ENCODE results near the gene NOX5. TPM values are rescaled to one million over a fixed set of nuclear protein-coding genes. Genes with fewer than 3 reads are reported as not detected.

Gene NOX5
- total RNA-seq, 1 donor from 2014 or later, result not detected

DNA sequence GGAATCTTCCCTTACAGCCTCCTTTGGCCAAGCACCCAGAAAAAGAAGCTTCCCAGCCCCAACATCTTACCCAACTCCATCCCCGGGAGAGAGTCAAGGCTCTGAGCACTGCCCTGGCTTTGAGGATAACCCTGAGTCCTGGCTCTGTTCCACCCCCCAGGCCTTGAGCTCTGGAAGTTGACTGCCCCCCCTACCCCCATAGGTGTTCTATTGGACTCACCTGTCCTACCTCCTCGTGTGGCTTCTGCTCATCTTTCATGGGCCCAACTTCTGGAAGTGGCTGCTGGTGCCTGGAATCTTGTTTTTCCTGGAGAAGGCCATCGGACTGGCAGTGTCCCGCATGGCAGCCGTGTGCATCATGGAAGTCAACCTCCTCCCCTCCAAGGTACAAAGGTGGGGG, 22.3 kb downstream of the NOX5 start:
- H3K4me3 ChIP-seq, result no peak overlapping the region
- peaks cover 61% of the 10 kb centered on the region for H3K27me3 ChIP-seq (ENCODE audit: low read depth)
- no peaks in the 10 kb centered on the region for H3K9me3 ChIP-seq (replicated peaks)
- peaks cover 1% of the 10 kb centered on the region for H3K4me1 ChIP-seq
- intact Hi-C loops (cut with micrococcal nuclease), result no loop called here
- no peaks in the 10 kb centered on the region for H3K36me3 ChIP-seq
- DNase-seq, result no peak
- TF ChIP-seq, protein P1, sequence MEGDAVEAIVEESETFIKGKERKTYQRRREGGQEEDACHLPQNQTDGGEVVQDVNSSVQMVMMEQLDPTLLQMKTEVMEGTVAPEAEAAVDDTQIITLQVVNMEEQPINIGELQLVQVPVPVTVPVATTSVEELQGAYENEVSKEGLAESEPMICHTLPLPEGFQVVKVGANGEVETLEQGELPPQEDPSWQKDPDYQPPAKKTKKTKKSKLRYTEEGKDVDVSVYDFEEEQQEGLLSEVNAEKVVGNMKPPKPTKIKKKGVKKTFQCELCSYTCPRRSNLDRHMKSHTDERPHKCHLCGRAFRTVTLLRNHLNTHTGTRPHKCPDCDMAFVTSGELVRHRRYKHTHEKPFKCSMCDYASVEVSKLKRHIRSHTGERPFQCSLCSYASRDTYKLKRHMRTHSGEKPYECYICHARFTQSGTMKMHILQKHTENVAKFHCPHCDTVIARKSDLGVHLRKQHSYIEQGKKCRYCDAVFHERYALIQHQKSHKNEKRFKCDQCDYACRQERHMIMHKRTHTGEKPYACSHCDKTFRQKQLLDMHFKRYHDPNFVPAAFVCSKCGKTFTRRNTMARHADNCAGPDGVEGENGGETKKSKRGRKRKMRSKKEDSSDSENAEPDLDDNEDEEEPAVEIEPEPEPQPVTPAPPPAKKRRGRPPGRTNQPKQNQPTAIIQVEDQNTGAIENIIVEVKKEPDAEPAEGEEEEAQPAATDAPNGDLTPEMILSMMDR (IDR thresholded peaks at IDR 0.05; ENCODE audit: borderline replicate concordance), result no peak
- no peak overlapping the region for H3K27ac ChIP-seq (replicated peaks)

DNA sequence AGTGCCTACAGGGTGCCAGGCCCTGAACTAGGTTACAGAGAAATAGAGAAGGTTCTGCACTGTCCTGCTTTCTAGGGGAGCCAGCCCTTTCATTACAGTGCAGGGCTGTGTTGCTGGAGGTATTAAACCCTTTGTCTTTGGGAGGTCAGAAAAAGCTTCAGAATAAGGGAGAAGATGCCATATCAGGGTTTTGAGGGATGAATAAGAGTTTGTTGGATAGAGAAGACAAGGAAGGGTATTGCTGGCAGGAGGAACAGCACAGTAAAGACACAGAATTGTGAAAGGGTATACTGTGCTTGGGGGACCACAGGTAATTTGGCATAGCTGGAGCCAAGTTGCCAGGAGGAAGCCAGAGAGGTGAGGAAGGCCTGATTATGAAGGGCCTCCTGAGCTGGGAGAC, 23.0 kb downstream of the NOX5 start:
- TF ChIP-seq, protein P1 (IDR thresholded peaks at IDR 0.05; ENCODE audit: borderline replicate concordance), result no peak
- Histone ChIP-seq H3K4me3 (no peak overlapping the region), H3K27ac (replicated peaks) (no peak overlapping the region), H3K4me1 (no peaks in the 10 kb centered on the region), H3K36me3 (no peaks in the 10 kb centered on the region), H3K27me3 (ENCODE audit: low read depth) (peaks cover 55% of the 10 kb centered on the region), H3K9me3 (replicated peaks) (no peaks in the 10 kb centered on the region)
- DNase-seq, result no peak
- intact Hi-C loops (cut with micrococcal nuclease), result no loop called here

DNA sequence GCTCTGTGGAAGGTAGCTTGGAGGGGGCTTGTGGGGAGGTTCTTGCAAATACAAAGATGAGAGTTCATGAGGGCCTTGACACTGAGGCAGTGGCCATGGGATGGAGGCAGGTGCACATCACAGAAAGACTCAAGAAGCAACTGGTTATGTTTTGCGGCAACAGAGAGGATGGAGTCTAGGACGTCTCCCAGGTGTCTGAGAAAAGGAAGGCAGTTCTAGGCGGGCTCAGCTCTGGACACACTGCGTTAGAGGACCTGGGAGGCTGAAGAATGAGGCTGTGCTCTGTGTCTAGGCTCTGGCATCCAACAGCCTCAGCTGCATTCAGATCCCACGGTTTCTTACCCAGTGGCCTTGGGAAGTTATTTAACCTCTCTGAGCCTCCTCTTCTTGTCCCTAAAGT, 23.5 kb downstream of the NOX5 start:
- Histone ChIP-seq H3K4me1 (no peaks in the 10 kb centered on the region), H3K36me3 (no peaks in the 10 kb centered on the region), H3K27me3 (ENCODE audit: low read depth) (peaks cover 50% of the 10 kb centered on the region), H3K27ac (replicated peaks) (no peak overlapping the region), H3K4me3 (no peak overlapping the region), H3K9me3 (replicated peaks) (no peaks in the 10 kb centered on the region)
- intact Hi-C loops (cut with micrococcal nuclease), result no loop called here
- no peak for DNase-seq
- TF ChIP-seq, protein P1 (IDR thresholded peaks at IDR 0.05; ENCODE audit: borderline replicate concordance), result no peak

DNA sequence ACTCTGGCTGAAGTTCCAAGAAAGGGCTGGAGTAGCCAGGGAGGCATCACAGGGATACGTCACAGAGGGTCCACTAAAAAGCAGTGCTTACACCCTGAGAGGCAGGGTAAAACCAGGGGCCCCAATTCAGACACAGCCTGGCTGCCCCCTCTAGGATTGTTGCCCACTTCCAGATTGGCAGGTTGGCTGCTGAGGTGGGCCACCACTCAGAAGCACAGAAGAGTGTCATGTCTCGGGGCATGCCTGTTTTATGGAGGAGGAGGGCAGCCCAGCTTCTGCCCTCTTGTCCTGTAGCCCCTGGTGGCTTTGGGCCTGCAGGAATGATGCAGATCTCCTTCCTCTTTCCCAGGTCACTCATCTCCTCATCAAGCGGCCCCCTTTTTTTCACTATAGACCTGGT, 24.0 kb downstream of the NOX5 start:
- TF ChIP-seq, protein P1 (IDR thresholded peaks at IDR 0.05; ENCODE audit: borderline replicate concordance), result no peak
- Histone ChIP-seq H3K27ac (replicated peaks) (no peak overlapping the region), H3K9me3 (replicated peaks) (no peaks in the 10 kb centered on the region), H3K4me1 (no peaks in the 10 kb centered on the region), H3K4me3 (no peak overlapping the region), H3K36me3 (no peaks in the 10 kb centered on the region), H3K27me3 (ENCODE audit: low read depth) (peaks cover 44% of the 10 kb centered on the region)
- intact Hi-C loops (cut with micrococcal nuclease), result no loop called here
- DNase-seq, result no peak

DNA sequence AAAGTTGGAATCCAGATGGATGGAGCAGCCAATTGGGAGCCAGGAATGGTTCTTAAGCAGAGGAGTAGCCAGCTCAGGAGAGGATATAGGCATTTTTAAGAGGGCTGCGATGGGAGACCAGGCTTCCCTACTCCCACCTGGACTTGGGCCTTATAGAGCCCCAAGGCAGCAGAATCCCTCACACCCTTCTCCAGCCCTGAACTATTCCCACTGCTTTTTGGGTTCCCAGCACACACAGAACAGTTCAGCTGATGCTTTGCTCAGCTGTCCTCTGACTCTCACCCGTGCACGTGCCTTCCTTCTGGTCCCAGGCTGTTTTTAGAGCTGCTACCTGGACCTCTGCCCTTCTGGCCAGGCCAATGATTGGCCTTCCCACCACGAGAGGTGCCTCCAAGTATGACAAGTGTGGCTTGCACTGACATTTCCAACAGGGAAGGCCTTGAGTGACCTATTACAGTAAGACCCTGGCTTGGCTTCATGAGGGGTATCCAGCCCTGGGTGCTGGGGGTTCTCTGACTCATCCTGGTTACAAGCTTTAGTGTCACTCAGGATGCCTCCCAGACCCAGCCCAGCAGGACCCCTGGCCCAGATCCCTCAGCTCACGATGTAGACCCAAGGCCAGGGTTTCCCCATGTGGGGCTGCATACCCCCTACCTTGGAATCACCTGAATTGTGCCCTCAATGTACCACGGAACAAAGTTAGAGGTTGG, 25.2 kb downstream of the NOX5 start:
- Histone ChIP-seq H3K4me3 (no peak overlapping the region), H3K9me3 (replicated peaks) (no peaks in the 10 kb centered on the region), H3K27ac (replicated peaks) (no peak overlapping the region), H3K4me1 (no peaks in the 10 kb centered on the region), H3K27me3 (ENCODE audit: low read depth) (peaks cover 33% of the 10 kb centered on the region), H3K36me3 (no peaks in the 10 kb centered on the region)
- DNase-seq, result no peak
- intact Hi-C loops (cut with micrococcal nuclease), result no loop called here
- TF ChIP-seq, protein P1 (IDR thresholded peaks at IDR 0.05; ENCODE audit: borderline replicate concordance), result no peak

Measured in left ventricle myocardium inferior (tissue), 1 donor.